ENCODE data around the gene GEMIN7. TPM values are rescaled to one million over a fixed set of nuclear protein-coding genes. Genes with fewer than 3 reads are reported as not detected.

Gene GEMIN7
- total RNA-seq (2014; rRNA removed; shearing (Covaris generic)): 24.7 and 26.7 TPM in 2 replicates
- 41.2 and 45.4 TPM in 2 replicates for polyA plus RNA-seq (2015; cell fraction: cytosol; rRNA removed)
- polyA plus RNA-seq (2015; cell fraction: nucleus; rRNA removed): 20.9 and 26.1 TPM in 2 replicates

GRCh38 chr19:45079063-45079910, at the start of gene GEMIN7:
TSS of gene GEMIN7 (plus strand) at chr19:45079260. CDS start at chr19:45090115, 10,855 bp downstream.
- DNase-seq (ENCODE audit: low read depth, low spot score): peak; percentile 62
- in situ Hi-C loops (cut with HindIII; ENCODE audit: low pct_unique_long_range_greater_than_20kb, low sequenced_read_pairs): no loop called here

GRCh38 chr19:45030825-45031224, 48.2 kb upstream of the GEMIN7 start:
- DNase-seq (ENCODE audit: low read depth, low spot score): no peak
- in situ Hi-C loops (cut with HindIII; ENCODE audit: low pct_unique_long_range_greater_than_20kb, low sequenced_read_pairs): no loop called here

DNA sequence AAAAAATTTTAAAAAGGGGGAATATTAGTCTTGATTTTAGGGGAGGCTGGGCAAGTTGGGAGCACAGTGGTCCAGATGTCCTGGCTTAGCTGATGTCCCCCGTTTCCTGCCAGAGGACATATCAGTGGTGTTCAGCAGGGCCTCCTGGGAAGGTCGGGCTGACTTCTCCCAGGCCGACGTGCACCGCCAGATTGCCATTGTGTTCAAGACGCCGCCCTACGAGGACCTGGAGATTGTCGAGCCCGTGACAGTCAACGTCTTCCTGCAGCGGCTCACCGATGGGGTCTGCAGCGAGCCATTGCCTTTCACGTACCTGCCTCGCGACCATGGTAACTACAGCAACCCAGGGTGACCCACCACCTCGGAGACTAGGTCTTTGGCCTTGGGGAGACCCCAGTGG, 46.6 kb upstream of the GEMIN7 start:
- no peak for DNase-seq (ENCODE audit: low read depth, low spot score)
- in situ Hi-C loops (cut with HindIII; ENCODE audit: low pct_unique_long_range_greater_than_20kb, low sequenced_read_pairs): no loop called here

DNA sequence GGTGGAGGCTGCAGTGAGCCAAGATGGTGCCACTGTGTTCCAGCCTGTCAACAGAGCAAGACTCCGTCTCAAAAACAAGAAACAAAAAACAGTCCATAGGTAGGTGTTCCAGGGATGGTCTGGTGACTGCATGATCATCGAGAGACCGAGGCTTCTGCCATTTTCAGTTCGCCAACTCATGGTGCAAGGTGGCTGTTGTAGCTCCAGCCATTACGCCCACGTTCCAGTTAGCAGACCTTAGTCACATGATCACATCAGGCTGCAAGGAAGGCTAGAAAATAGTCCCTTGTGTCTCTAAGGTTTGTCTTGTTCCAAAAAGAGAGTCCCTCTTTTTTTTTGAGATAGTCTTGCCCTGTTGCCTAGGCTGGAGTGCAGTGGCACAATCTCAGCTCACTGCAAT, 43.3 kb upstream of the GEMIN7 start:
- in situ Hi-C loops (cut with HindIII; ENCODE audit: low pct_unique_long_range_greater_than_20kb, low sequenced_read_pairs): no loop called here
- no peak for DNase-seq (ENCODE audit: low read depth, low spot score)

- in situ Hi-C loops (cut with HindIII; ENCODE audit: low pct_unique_long_range_greater_than_20kb, low sequenced_read_pairs): no loop called here
- DNase-seq (ENCODE audit: low read depth, low spot score): no peak
Observed at GRCh38 chr19:45037393-45038169, 41.5 kb upstream of the GEMIN7 start.

GRCh38 chr19:45038931-45039893, 39.8 kb upstream of the GEMIN7 start, which contains the start of gene CLASRP:
TSS of gene CLASRP (plus strand) at chr19:45039045. CDS start at chr19:45040213, 1,168 bp downstream.
- DNase-seq (ENCODE audit: low read depth, low spot score): peak; percentile 87
- in situ Hi-C loops (cut with HindIII; ENCODE audit: low pct_unique_long_range_greater_than_20kb, low sequenced_read_pairs): no loop called here

- DNase-seq (ENCODE audit: low read depth, low spot score): no peak
- in situ Hi-C loops (cut with HindIII; ENCODE audit: low pct_unique_long_range_greater_than_20kb, low sequenced_read_pairs): no loop called here
Observed at GRCh38 chr19:45040059-45040771, 38.8 kb upstream of the GEMIN7 start.

DNA sequence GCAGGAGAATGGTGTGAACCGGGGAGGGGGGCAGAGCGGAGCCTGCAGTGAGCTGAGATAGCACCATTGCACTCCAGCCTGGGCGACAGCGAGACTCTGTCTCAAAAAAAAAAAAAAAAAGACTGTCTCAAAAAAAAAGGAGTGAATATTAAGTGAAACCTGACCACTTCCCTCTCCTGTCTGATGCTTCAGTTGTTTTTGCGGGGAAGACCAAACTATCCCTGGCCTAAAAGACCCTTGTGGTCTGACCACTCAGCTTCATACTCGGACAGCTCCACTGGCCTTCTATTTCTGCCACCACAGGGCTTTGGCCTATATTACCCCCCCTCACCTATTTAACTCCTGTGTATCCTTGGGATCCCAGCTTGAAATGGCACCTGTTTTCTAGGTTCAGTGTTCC, 37.9 kb upstream of the GEMIN7 start:
- in situ Hi-C loops (cut with HindIII; ENCODE audit: low pct_unique_long_range_greater_than_20kb, low sequenced_read_pairs): no loop called here
- DNase-seq (ENCODE audit: low read depth, low spot score): no peak

GRCh38 chr19:45045671-45046353, 33.2 kb upstream of the GEMIN7 start:
- peak; percentile 61 for DNase-seq (ENCODE audit: low read depth, low spot score)
- in situ Hi-C loops (cut with HindIII; ENCODE audit: low pct_unique_long_range_greater_than_20kb, low sequenced_read_pairs): no loop called here

DNA sequence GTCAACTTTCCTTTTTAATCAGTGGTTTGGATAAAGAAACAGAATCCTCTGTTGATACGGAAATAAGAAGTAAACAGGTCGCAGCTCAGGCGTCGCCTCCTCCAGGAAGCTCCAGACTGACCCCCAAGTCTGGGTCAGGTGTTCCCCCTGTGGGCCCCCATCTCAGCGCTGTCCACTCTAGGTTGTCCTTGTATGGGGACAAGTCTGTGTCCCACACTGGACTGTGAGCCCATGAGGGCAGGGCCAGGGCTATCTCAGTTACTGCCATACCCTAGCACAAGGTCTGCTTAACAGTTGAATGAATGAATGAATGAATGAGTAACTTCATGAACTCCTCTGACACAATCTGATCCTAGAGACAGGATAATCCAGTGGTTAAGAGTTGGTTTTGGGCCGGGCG, 32.7 kb upstream of the GEMIN7 start:
- in situ Hi-C loops (cut with HindIII; ENCODE audit: low pct_unique_long_range_greater_than_20kb, low sequenced_read_pairs): no loop called here
- no peak for DNase-seq (ENCODE audit: low read depth, low spot score)

GRCh38 chr19:45047188-45047797, 31.8 kb upstream of the GEMIN7 start:
- DNase-seq (ENCODE audit: low read depth, low spot score): no peak
- in situ Hi-C loops (cut with HindIII; ENCODE audit: low pct_unique_long_range_greater_than_20kb, low sequenced_read_pairs): no loop called here

- no peak for DNase-seq (ENCODE audit: low read depth, low spot score)
- in situ Hi-C loops (cut with HindIII; ENCODE audit: low pct_unique_long_range_greater_than_20kb, low sequenced_read_pairs): no loop called here
Observed at GRCh38 chr19:45049073-45049736, 29.9 kb upstream of the GEMIN7 start.

- DNase-seq (ENCODE audit: low read depth, low spot score): no peak
- in situ Hi-C loops (cut with HindIII; ENCODE audit: low pct_unique_long_range_greater_than_20kb, low sequenced_read_pairs): no loop called here
Observed at GRCh38 chr19:45050036-45050435, 29.0 kb upstream of the GEMIN7 start.

DNA sequence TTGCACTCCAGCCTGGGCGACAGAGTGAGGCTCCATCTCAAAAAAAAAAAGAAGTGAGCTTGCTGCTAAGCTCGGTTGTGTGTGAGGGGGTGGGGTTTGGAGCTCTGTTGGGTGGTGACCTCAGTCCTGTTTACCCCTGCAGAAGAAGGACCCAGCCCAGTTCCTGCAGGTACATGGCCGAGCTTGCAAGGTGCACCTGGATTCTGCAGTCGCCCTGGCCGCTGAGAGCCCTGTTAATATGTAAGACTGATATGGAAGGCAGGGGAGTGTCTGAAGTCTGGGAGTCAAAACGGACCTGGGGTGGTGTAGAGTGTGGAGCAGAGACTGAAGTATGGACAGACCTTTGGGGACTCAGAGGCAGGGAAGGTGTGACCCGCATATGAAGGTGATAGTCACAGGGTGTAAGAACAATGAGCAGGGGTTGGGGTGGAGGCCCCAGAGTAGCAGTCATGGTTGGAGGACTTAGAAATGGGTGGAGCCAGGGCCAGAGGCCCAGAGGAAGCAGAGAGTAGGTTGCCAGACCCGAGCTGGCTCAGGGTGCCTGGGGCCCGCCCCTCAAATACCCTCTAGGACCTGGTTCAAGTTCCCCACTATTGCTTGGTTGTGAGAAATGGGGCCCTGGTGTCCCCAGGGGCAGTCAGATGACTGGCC, 27.0 kb upstream of the GEMIN7 start:
- in situ Hi-C loops (cut with HindIII; ENCODE audit: low pct_unique_long_range_greater_than_20kb, low sequenced_read_pairs): no loop called here
- no peak for DNase-seq (ENCODE audit: low read depth, low spot score)

- in situ Hi-C loops (cut with HindIII; ENCODE audit: low pct_unique_long_range_greater_than_20kb, low sequenced_read_pairs): no loop called here
- DNase-seq (ENCODE audit: low read depth, low spot score): no peak
Observed at GRCh38 chr19:45056831-45057230, 22.2 kb upstream of the GEMIN7 start.

Measured in SK-MEL-5 (cell line).